ENCODE results near the gene RAB12.
A peak's percentile ranks its signal among the peaks of the same experiment; 100 is the strongest.
"Not testable (repeated sequence)": the region's sequence is repeated elsewhere in the genome, so short reads cannot be mapped to it uniquely, and the experiment has no call there.

Gene RAB12

GRCh38 chr18:8651478-8652261 lies 42.4 kb downstream of the RAB12 start:
- DNase-seq = not testable (repeated sequence)

- peak; percentile 37 for DNase-seq
Observed at GRCh38 chr18:8654503-8655451, 45.5 kb downstream of the RAB12 start.

- no peak for DNase-seq
Observed at GRCh38 chr18:8656232-8656631, 47.0 kb downstream of the RAB12 start.

- no peak for DNase-seq
Observed at GRCh38 chr18:8657050-8657820, 48.0 kb downstream of the RAB12 start.

- peak; percentile 77 for DNase-seq
Observed at GRCh38 chr18:8657873-8658470, 48.7 kb downstream of the RAB12 start.

- no peak for DNase-seq
Observed at GRCh38 chr18:8658858-8659485, 49.7 kb downstream of the RAB12 start.

- DNase-seq = no peak
Observed at GRCh38 chr18:8659609-8660242, 50.5 kb downstream of the RAB12 start.

GRCh38 chr18:8660316-8660715 lies 51.1 kb downstream of the RAB12 start:
- no peak for DNase-seq

- peak; percentile 99 for DNase-seq
Observed at GRCh38 chr18:8661754-8662559, 52.7 kb downstream of the RAB12 start.

- DNase-seq = peak; percentile 92
Observed at GRCh38 chr18:8662560-8663255, 53.5 kb downstream of the RAB12 start.

- no peak for DNase-seq
Observed at GRCh38 chr18:8667846-8668245, 58.6 kb downstream of the RAB12 start.

- no peak for DNase-seq
Observed at GRCh38 chr18:8668381-8668780, 59.1 kb downstream of the RAB12 start.

GRCh38 chr18:8669571-8669970 lies 60.3 kb downstream of the RAB12 start:
- no peak for DNase-seq

GRCh38 chr18:8673256-8674209 lies 64.3 kb downstream of the RAB12 start:
- no peak for DNase-seq

GRCh38 chr18:8675057-8675456 lies 65.8 kb downstream of the RAB12 start:
- DNase-seq = no peak

- DNase-seq = no peak
Observed at GRCh38 chr18:8681196-8681595, 72.0 kb downstream of the RAB12 start.

GRCh38 chr18:8684577-8684976 lies 75.3 kb downstream of the RAB12 start:
- no peak for DNase-seq

- peak; percentile 79 for DNase-seq
Observed at GRCh38 chr18:8685141-8685913, 76.1 kb downstream of the RAB12 start.
